ENCODE results near the gene OXTR. TPM values are rescaled to one million over a fixed set of nuclear protein-coding genes. Genes with fewer than 3 reads are reported as not detected.

Gene OXTR
- total and polyA plus RNA-seq, 2 of the 13 experiments (the other 11 are each of a cell fraction or from before 2014, with no cell fraction given) = 0.36 to 0.95 TPM

GRCh38 chr3:8762607-8763377, 6.6 kb downstream of the OXTR start:
- H3K79me2 ChIP-seq (ENCODE audit: insufficient read depth, low read length) = no peaks in the 10 kb centered on the region
- H3K36me3 ChIP-seq (replicated peaks in 1 of 2; ENCODE audit: control insufficient read depth in 1 of 2, insufficient read depth in 2 of 2, low read length in 2 of 2) = no peaks in the 10 kb centered on the region
- peaks cover 0 to 15% of the 10 kb centered on the region in 2 experiments; a peak in 2 of 5 replicates for H3K27me3 ChIP-seq (ENCODE audit: control insufficient read depth in 1 of 2, insufficient read depth in 2 of 2, low read length in 2 of 2)
- no peak overlapping the region for H3K4me2 ChIP-seq (ENCODE audit: low read depth, low read length)
- no peak overlapping the region for H3K4me3 ChIP-seq (replicated peaks in 1 of 3; ENCODE audit: insufficient read depth in 1 of 3, low read depth in 2 of 3, low read length in 3 of 3)
- intact Hi-C loops (cut with micrococcal nuclease; ENCODE audit: unreplicated experiment) = no loop called here
- H3K9ac ChIP-seq (ENCODE audit: insufficient read depth, low read depth, low read length) = no peak overlapping the region
- H3K9me3 ChIP-seq (ENCODE audit: low read length) = no peaks in the 10 kb centered on the region
- no peaks in the 10 kb centered on the region for H4K20me1 ChIP-seq (ENCODE audit: insufficient read depth, low read length)
- ATAC-seq (peak; percentile 33; the same call in 2 of the 3 replicates), FAIRE-seq (no peak), DNase-seq (ENCODE audit: low spot score) (no peak)
- ChIA-PET CTCF (ENCODE audit: low intra/inter-chr PET ratio, low total read pairs) (no interaction called here), POLR2A (no interaction called here)
- H2AFZ ChIP-seq (ENCODE audit: low read length) = no peak overlapping the region
- BruUV-seq (replicated peaks) = no TSS peak
- in situ Hi-C loops (cut with HindIII; ENCODE audit: extremely low pct_ligation_motif_present, low pct_unique_long_range_greater_than_20kb) = no loop called here
- 27% methylated on average over 11 of the region's 11 CpGs for WGBS (ENCODE audit: low lambda C conversion rate)
- peaks cover 23% of the 10 kb centered on the region for H3K4me1 ChIP-seq (ENCODE audit: insufficient read depth, low read length)
- H3K27ac ChIP-seq (ENCODE audit: extremely low read length, insufficient read depth, low read length) = no peak overlapping the region
- TF ChIP-seq ZNF333 (CRISPR knock-in tag; IDR thresholded peaks at IDR 0.05; ENCODE audit: borderline replicate concordance) = no peak
- TF ChIP-seq MAFG (CRISPR knock-in tag; IDR thresholded peaks at IDR 0.05) = no peak
- TF ChIP-seq ZBTB3 (CRISPR knock-in tag; IDR thresholded peaks at IDR 0.05; ENCODE audit: borderline replicate concordance, low read depth) = no peak
- TF ChIP-seq ETS1 (CRISPR knock-in tag; IDR thresholded peaks at IDR 0.05) = no peak
- TF ChIP-seq ZHX2 (IDR thresholded peaks at IDR 0.05; ENCODE audit: low read depth) = no peak
- TF ChIP-seq ZHX2 (CRISPR knock-in tag; IDR thresholded peaks at IDR 0.05; ENCODE audit: borderline replicate concordance) = no peak
- no peak for TF ChIP-seq ZNF34 (CRISPR knock-in tag; IDR thresholded peaks at IDR 0.05; ENCODE audit: borderline replicate concordance)
- no peak for TF ChIP-seq SRY (CRISPR knock-in tag; IDR thresholded peaks at IDR 0.05)
- TF ChIP-seq YEATS2 (CRISPR knock-in tag; IDR thresholded peaks at IDR 0.05; ENCODE audit: borderline replicate concordance) = no peak
- TF ChIP-seq PBX3 (CRISPR knock-in tag; IDR thresholded peaks at IDR 0.05; ENCODE audit: borderline replicate concordance) = no peak
